ENCODE results near the gene SPON2. TPM values are rescaled to one million over a fixed set of nuclear protein-coding genes. Genes with fewer than 3 reads are reported as not detected.

SPON2 gene
- polyA plus RNA-seq, 2 of the 4 experiments (the other 2 are of a cell fraction) = 0.12 to 0.54 TPM

- Histone ChIP-seq H3K4me2 (no peak overlapping the region), H3K4me3 (no peak overlapping the region), H3K9me3 (peaks cover 8% of the 10 kb centered on the region; the same call in 2 of the 3 replicates), H3K27ac (peak overlapping the region in 1 of 2 experiments; percentile 62; a peak in 1 of 6 replicates), H3K4me1 (peaks cover 20% of the 10 kb centered on the region)
- ChIA-PET CTCF (interaction anchor here (0.7 to 1.7 kb wide), 2 partner anchors 8 to 45 kb away, joined by 3 read pairs; no protein-coding TSS in a partner anchor), POLR2A (no interaction called here)
- WGBS (ENCODE audit: missing lambda C conversion rate) = 92% methylated on average over 4 of the region's 7 CpGs
- FAIRE-seq (no peak), DNase-seq (ENCODE audit: low read depth in 1 of 2, low spot score in 1 of 2) (no peak), ATAC-seq (no peak)
- TF ChIP-seq NFE2L2 (conservative IDR thresholded peaks at IDR 0.05; ENCODE audit: low read length) (no peak), REST (IDR thresholded peaks at IDR 0.05) (no peak), EHMT2 (IDR thresholded peaks at IDR 0.05; ENCODE audit: low read depth) (no peak), RCOR1 (IDR thresholded peaks at IDR 0.05; ENCODE audit: low read depth, low read length) (no peak), KDM5A (IDR thresholded peaks at IDR 0.05) (no peak), HOXA7 (CRISPR knock-in tag; IDR thresholded peaks at IDR 0.05) (no peak), ZFP36 (IDR thresholded peaks at IDR 0.05; ENCODE audit: borderline replicate concordance, partially characterized antibody) (no peak), HEYL (CRISPR knock-in tag; IDR thresholded peaks at IDR 0.05) (no peak), ELK1 (IDR thresholded peaks at IDR 0.05; ENCODE audit: low read depth, low read length) (no peak), TP53 (CRISPR knock-in tag; IDR thresholded peaks at IDR 0.05) (no peak), PHF8 (IDR thresholded peaks at IDR 0.05; ENCODE audit: borderline replicate concordance, low read depth) (no peak), KDM1A (IDR thresholded peaks at IDR 0.05; ENCODE audit: low read depth) (no peak), CHD4 (IDR thresholded peaks at IDR 0.05; ENCODE audit: borderline replicate concordance) (no peak), EHF (CRISPR knock-in tag; IDR thresholded peaks at IDR 0.05) (no peak), FOXS1 (CRISPR knock-in tag; IDR thresholded peaks at IDR 0.05) (no peak), POLR2AphosphoS2 (conservative IDR thresholded peaks at IDR 0.05; ENCODE audit: low read length) (no peak), JUNB (IDR thresholded peaks at IDR 0.05) (no peak), USF2 (IDR thresholded peaks at IDR 0.05) (no peak), ZC3H11A (IDR thresholded peaks at IDR 0.05) (no peak)
Observed at GRCh38 chr4:1175635-1176229, 3.3 kb upstream of the SPON2 start.

- Histone ChIP-seq H3K4me2 (no peak overlapping the region), H3K4me1 (peaks cover 20% of the 10 kb centered on the region), H3K4me3 (no peak overlapping the region), H3K9me3 (peaks cover 3% of the 10 kb centered on the region; the same call in 1 of the 3 replicates), H3K27ac (peak overlapping the region in 1 of 2 experiments; percentile 62; a peak in 3 of 6 replicates)
- ChIA-PET POLR2A (no interaction called here), CTCF (interaction anchor here (0.7 to 1.7 kb wide), 2 partner anchors 8 to 44 kb away, joined by 3 read pairs; no protein-coding TSS in a partner anchor)
- DNase-seq (ENCODE audit: low read depth in 1 of 2, low spot score in 1 of 2) (no peak), ATAC-seq (no peak), FAIRE-seq (no peak)
- 98% methylated on average over 11 of the region's 20 CpGs for WGBS (ENCODE audit: missing lambda C conversion rate)
- no peak for TF ChIP-seq ATOH8 (CRISPR knock-in tag; IDR thresholded peaks at IDR 0.05; ENCODE audit: low read depth)
- TF ChIP-seq POLR2A (IDR thresholded peaks at IDR 0.05; ENCODE audit: low read length) = no peak
- no peak for TF ChIP-seq CBX8 (IDR thresholded peaks at IDR 0.05)
- TF ChIP-seq NPAS2 (CRISPR knock-in tag; IDR thresholded peaks at IDR 0.05; ENCODE audit: borderline replicate concordance) = no peak
- TF ChIP-seq CHD4 (IDR thresholded peaks at IDR 0.05; ENCODE audit: borderline replicate concordance) = no peak
- no peak for TF ChIP-seq ZC3H11A (IDR thresholded peaks at IDR 0.05)
- TF ChIP-seq JUN (IDR thresholded peaks at IDR 0.05) = no peak
- no peak for TF ChIP-seq ZNF302 (CRISPR knock-in tag; IDR thresholded peaks at IDR 0.05)
- no peak for TF ChIP-seq SMC3 (IDR thresholded peaks at IDR 0.05)
Observed at GRCh38 chr4:1174941-1175634, 2.7 kb upstream of the SPON2 start.

All from A549 (cell line).